COLO829 (cell line): ENCODE data around the gene UBE2Z.

ENCODE experiments used
- DNase-seq: peaks from one replicate; pipeline ENCODE4 v3.0.0; 2012; ENCODE audit warnings: low spot score

Gene UBE2Z

DNA sequence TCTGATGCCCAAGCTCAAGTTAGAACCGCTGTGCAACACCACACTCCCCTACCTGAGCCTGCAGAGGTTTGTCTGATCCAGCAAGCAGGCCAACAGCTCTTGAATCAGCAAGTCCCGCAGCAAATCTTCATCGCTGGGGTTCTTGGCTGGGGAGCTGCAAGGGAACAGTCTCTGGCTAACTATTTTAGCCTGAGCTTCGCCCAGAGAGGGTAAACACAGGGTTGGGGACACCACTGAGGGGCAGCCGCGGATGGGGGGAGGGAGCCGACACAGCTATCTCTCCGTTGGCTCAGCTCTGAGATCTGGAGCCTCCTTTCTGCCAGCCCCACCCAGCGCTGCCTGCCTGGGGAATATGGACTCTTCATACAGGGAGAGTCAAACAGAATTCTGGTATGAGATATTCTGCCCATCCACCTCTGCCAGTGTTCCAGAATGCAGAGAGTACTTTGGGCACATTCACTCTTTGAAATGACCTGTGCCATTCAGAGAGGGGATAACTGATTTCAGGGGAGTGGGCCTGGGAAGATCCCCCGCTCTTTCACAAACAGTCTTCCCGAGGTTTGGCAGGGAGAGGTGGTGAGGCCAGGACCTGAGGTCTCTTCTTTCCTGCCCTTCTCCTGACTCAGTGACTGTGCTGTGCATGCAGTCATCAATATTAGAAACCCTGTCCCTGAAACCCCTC, 52.8 kb downstream of the UBE2Z start:
- DNase-seq, result no peak

DNA sequence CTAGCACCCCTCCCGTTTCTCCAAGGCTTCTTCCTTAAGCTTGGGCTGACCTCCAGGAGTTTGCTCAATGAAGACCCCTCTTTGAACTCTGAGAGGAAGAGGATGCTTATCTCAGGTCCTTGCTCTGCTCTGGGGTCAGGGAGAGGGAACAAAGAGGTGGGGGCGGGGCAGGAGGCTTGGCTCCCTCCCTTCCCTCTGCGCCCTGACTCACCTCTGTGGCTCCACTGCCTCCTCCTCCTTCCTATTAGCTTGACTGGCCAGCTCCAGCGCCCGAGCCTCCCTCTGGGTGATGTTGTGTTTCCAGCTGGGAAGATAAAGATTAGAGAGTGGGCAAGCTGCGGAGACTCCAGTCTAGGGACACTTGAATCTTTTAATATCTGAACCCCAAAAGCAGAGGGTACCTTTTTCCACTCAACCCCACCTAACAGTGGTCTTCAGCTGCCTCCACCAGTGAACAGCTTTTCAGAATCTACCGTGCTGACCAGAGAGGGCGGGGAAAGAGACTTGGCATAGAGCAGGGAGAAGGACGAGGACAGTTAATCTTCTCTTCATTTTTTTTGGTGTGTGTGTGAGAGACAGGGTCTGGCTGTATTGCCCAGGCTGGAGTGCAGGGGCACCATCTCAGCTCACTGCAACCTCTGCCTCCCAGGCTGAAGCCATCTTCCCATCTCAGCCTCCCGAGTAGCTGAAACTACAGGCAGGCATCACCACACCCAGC, 53.5 kb downstream of the UBE2Z start:
- DNase-seq, result no peak

DNA sequence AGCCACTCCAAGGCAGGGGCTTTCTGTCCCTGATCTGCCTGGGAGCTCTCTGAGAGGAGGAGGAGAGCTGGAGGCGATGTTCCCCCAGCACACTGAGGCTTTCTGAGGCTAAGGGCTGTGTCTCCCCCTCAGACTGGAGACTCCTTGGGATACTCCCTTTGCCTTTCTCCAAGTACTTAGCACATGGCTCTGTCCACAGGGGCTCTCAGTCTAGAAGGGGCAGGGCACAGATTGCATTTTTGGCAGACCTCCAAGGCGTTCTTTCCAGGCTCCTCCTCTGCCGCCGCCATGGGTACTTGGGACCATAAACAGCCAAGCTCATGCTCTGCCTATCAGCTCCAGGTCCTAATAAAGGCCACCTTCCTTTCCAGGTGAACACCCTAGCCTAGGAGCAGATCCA, 62.0 kb downstream of the UBE2Z start:
- DNase-seq, result no peak

- DNase-seq, result no peak
Measured at GRCh38 chr17:48970865-48971687, 62.9 kb downstream of the UBE2Z start.

DNA sequence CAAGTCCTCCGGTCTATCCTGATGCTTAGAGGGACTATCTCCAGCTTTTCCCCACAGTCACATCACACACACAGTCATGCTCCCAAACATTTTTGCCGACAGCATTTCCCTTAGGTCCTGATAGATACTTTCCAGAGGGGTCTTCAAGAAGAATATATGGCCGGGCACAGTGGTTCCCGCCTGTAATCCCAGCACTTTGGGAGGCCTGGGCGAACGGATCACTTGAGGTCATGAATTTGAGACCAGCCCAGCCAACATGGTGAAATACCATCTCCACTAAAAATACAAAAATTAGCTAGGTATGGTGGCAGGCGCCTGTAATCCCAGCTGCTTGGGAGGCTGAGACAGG, 64.5 kb downstream of the UBE2Z start:
- DNase-seq, result no peak

- no peak for DNase-seq
Measured at GRCh38 chr17:48973806-48974205, 65.6 kb downstream of the UBE2Z start.
